Mesenteric fat pad (tissue), 1 donor: Measurements from ENCODE around the gene DCLK1. TPM values are rescaled to one million over a fixed set of nuclear protein-coding genes. Genes with fewer than 3 reads are reported as not detected.
"Not testable (repeated sequence)": the region's sequence is repeated elsewhere in the genome, so short reads cannot be mapped to it uniquely, and the experiment has no call there.

Experiments
- DNase-seq: peaks from one replicate; pipeline ENCODE4 v3.0.0-alpha.2; 2020; ENCODE audit warnings: low spot score
- total RNA-seq: library from RNA; stranded (reverse); fragmentation: NEBNext Ultra II Directional; extraction: Animal tissue kit (Norgen Biotek cat#: 25700); gene quantifications from one replicate; pipeline ENCODE4 v1.2.1, GENCODE V29; 2021
- donor health status: DM: yes; HTN: yes; CAD: no.

The DCLK1 gene
- total RNA-seq, 1 donor from 2014 or later, result 24.3 TPM

DNA sequence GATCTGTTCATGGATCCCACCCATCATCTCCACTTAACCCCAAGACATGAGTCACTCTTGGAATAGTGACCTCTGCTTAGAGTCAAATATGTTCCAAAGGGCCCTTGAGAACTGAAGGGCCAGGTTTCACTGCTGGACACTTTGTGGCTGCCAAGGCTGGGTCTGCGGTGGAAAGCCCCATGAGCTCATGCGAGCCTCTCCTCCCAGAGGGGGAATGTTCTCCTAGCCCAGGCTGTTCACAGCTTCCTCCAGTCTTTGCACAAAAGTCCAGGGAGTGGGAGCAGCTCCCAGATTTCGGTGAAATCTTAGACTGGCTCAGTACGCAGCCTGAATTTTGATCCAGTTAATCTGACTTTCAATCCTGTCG is 732 bp upstream of the DCLK1 start:
- DNase-seq, result no peak

GRCh38 chr13:36130552-36131221 is 495 bp downstream of the DCLK1 start:
- DNase-seq, result no peak

- no peak for DNase-seq
These were observed 1.0 kb downstream of the DCLK1 start for GRCh38 chr13:36130193-36130551.

GRCh38 chr13:36129539-36129938 is 1.6 kb downstream of the DCLK1 start:
- no peak for DNase-seq

DNA sequence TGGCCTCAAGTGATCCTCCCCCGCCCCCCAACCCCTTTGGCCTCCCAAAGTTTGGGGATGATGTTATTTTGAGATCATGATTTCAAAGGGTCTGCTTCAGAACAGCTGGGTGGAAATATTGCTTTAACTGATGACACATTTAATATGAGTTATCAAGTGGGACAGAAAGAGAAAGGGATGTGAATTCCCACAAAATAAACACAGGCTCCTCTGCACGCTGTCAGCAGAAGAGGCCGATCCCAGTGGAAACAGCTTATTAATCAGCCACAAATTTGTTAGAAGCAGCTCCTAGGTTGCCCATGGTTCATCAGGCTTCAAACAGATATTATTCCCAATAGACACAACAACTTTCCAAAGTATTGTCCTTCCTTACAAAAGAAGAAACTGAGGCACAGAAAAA is 4.7 kb downstream of the DCLK1 start:
- no peak for DNase-seq

- no peak for DNase-seq
These were observed 5.3 kb downstream of the DCLK1 start for GRCh38 chr13:36125841-36126240.

- no peak for DNase-seq
These were observed 6.9 kb downstream of the DCLK1 start for GRCh38 chr13:36124236-36124822.

- DNase-seq, result no peak
These were observed 15.9 kb downstream of the DCLK1 start for GRCh38 chr13:36115306-36115705.

GRCh38 chr13:36114233-36114632 is 16.9 kb downstream of the DCLK1 start:
- no peak for DNase-seq

DNA sequence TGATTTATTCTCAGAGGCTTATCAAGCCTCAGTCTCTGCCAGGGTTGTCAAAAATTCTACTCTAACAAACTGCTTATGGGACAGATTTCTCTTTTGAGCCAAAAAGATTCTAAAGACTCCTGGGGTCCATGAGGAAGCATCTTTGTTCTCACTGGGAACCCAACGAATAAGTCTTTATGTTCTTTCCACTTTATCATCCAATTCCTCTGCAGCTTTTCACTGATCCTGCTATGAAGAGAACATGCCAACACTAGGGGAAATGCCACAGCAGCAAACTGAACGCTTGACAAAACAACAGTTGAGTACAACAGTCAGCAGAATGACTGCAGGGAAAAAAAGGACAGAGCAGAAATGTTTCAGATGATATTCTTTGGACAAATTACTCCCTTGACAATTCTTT is 22.2 kb downstream of the DCLK1 start:
- no peak for DNase-seq

DNA sequence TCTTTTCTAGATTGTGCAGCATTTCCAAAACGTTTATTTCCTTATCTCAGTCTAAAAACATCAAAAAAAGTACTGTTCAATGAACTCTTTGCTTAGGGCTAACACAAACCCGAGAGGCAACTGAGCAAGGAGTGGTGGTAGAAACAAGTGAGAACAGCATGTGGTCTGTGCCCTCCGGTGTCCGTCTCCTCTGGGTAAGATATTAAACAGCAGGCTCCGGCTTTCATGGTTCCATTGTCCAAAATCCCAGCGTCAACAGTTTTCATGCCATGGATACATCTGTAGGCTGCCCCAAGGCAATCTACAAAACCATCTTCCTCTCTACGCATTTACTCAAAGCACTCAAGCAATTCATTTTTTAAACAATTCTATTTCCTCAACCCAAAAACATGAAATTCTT is 22.8 kb downstream of the DCLK1 start:
- no peak for DNase-seq

GRCh38 chr13:36107521-36107920 is 23.7 kb downstream of the DCLK1 start:
- no peak for DNase-seq

DNA sequence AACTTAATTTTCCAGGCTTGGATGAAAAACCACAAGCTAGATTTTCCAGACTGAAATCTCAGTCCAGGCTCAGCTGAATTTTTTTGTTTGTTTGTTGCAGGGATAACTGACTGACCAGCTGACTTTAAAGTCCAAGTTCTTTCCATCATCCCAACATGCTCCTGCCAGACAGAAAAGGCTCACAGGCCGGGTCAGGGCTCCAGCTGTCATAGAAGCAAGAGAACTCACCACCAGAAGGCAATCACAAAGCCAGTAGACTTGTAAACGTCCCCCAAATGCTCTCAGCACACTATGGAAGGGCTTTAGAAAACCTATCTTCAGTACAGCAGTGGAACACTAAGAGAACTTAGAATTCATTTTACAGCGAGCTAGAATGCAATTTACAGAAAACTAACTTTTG is 25.5 kb downstream of the DCLK1 start:
- DNase-seq, result no peak

DNA sequence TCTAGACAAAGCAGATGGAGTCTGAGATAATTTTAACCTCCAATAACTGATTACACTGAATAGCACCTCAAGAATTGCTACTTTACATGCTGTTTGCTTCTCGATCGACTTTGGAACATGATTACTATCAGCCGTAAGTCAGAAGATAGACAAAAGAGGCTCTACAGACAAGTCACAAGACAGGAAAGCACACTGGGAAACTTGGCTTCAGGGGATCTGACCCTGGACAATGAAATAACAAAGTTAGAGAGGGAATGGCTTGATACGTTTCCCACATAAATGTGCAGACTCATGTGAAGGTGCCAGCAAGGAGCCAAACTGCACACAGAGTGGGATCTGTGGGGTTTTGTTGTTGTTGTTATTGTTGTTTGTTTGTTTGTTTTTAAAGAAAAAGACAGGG is 28.5 kb downstream of the DCLK1 start:
- no peak for DNase-seq

DNA sequence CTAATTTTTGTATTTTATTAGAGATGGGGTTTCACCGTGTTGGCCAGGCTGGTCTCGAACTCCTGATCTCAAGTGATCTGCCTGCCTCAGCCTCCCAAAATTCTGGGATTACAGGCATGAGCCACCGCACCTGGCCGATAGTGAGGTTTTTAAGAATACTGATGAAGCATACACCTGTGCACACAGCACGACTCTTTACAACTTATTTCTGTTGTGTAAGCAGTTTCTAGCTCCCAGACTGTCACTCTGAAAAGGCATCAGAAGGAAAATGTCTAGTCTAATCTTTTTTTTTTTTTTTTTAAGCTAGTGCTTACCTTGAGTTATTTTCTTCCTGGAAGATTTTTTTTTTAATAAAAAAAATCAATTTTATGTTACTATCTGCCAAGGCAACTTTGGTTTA is 29.3 kb downstream of the DCLK1 start:
- DNase-seq, result not testable (repeated sequence)

DNA sequence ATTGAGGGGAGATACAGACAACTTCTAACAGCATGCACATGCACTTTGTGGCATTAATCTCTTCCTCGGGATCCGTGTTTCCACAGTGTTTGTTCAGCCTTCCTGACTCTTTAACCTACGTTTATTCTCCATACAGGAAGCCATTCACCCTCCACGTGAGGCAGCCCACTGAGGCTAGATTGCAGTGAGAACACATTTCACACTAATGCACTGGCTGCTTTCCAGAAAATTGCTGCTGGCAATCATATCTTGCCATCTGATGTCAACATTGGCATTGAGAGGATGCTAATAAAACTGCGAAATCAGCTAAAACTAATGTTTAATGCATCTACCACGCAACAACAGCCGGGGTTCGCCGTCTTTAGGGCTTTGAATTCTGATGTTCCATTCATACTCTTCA is 30.0 kb downstream of the DCLK1 start:
- DNase-seq, result no peak

GRCh38 chr13:36098080-36098479 is 33.1 kb downstream of the DCLK1 start:
- no peak for DNase-seq

DNA sequence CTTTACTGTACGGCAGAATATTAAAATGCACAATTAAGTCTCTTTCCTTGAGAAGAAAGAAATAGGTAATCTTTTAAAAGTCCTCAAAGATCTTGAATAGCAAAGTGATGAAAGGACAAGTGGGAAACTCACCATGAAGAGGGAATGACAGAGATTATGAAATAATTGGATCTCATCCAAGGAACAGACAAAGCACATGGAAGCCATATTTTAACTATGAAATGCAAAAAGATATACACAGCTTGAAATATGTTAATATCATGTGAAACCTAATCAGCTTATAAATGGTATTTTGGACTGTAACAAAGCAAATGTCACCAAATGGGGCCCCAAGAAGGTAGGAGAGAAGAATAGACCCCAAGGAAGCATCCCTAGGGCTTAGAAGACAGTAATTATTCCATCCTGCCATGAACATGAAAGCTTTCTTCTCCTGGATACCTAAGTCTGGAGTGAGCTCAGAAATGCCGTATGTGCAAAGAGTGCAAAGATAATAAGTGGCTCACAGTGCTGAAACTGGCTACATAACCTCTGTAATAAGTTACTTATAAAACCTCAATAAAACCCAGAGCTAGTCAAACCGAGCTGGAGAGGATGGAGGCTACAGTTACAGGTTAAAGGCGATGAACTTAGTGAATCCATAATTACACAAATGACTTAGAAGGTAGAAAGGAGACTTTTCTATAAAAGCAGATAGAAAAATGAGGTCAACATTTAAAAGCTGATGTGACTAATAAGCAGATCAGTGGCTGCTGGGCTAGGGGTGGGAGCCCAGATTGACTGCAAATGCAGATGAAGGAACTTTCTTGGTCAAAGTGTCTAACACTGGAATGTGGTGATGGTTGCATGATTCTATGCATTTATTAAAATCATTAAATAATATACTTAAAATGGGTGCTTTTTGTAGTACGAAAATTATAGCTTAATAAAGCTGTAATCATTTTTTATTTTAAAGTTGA is 34.4 kb downstream of the DCLK1 start:
- no peak for DNase-seq

DNA sequence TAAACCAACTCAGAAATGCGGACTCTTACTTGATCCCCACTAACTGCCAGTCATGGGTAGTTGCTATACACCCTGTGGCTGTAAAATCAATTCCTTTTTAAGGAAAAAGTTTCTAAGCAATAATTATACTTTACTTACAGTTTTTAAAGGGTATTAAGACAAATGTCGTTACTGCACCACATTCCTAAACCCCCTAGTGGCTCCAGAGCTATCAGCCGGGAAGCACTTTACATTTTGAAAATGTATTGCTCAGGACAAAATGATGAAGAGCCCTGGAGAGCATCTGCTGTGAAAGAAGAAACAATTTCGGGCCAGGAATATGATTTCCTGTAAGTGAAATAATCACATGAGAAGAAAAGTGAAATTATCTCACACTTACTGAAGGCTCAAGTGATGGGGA is 36.7 kb downstream of the DCLK1 start:
- no peak for DNase-seq

GRCh38 chr13:36090592-36090991 is 40.6 kb downstream of the DCLK1 start:
- no peak for DNase-seq

DNA sequence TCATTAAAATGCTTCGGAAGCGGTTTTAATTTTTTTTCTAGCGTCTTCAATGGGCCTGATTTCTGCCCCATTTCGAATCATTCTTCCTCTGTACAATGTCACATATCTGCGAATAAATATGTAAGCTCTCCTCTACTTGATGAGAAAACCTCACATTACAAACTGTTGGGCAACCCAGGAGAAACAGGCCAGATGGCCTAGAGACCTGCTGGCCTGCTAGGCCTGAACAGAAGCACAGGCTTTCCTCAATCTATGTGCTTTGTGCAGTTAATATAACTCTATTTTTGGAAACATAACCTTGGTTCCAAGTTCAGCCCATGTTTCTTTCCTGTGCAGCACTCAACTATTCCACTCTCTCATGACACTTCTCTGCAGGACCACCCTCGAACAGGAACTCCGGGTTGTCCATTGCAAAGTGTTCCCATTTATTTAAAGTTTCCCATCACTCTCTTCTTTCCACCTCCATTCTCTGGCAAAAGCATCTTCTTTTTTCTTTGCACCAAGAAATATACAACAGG is 42.0 kb downstream of the DCLK1 start:
- no peak for DNase-seq

- DNase-seq, result no peak
These were observed 42.7 kb downstream of the DCLK1 start for GRCh38 chr13:36088463-36088862.
